Spleen (tissue), 7 donors: ENCODE results near the gene ADAM10.

ENCODE experiments used
- POLR2A ChIP-seq, 3 donors: fragments of 450-650 bp; IDR thresholded peaks; one replicate each; pipeline ENCODE4 v1.5.1; 2017; ENCODE audit warnings: antibody characterized with exemption in 3 of 3, mild to moderate bottlenecking in 1 of 3
- TF ChIP-seq, protein P1 (sequence below), 11 experiments: fragments of 200-600 bp in 7 of 11; fragments of 450-650 bp in 4 of 11; sonication (generic) in 4 of 11; IDR thresholded peaks in 8 of 11; conservative IDR thresholded peaks in 3 of 11; 1 replicate in 7 of 11; 2 replicates in 4 of 11; pipeline versions ENCODE4 v1.4.0 to v1.8.0; 2016 to 2021; ENCODE audit warnings: antibody characterized with exemption in 11 of 11, inconsistent platforms in 4 of 11, mild to moderate bottlenecking in 1 of 11
- donor health status: DM: no; HTN: no; CAD: no; lungs with moderate emphysema.
- donor health status: DM: no; HTN: no; CAD: no.
- donor health status: DM: no; HTN: no; CAD: no.

- TF ChIP-seq, protein P1, sequence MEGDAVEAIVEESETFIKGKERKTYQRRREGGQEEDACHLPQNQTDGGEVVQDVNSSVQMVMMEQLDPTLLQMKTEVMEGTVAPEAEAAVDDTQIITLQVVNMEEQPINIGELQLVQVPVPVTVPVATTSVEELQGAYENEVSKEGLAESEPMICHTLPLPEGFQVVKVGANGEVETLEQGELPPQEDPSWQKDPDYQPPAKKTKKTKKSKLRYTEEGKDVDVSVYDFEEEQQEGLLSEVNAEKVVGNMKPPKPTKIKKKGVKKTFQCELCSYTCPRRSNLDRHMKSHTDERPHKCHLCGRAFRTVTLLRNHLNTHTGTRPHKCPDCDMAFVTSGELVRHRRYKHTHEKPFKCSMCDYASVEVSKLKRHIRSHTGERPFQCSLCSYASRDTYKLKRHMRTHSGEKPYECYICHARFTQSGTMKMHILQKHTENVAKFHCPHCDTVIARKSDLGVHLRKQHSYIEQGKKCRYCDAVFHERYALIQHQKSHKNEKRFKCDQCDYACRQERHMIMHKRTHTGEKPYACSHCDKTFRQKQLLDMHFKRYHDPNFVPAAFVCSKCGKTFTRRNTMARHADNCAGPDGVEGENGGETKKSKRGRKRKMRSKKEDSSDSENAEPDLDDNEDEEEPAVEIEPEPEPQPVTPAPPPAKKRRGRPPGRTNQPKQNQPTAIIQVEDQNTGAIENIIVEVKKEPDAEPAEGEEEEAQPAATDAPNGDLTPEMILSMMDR (IDR thresholded peaks at IDR 0.05 in 8 of 11, conservative IDR thresholded peaks at IDR 0.05 in 3 of 11) = no peak
- no peak for TF ChIP-seq POLR2A (IDR thresholded peaks at IDR 0.05)
Observed at GRCh38 chr15:58604455-58604923, 145.0 kb downstream of the ADAM10 start.
